GM12865 (cell line): ENCODE results near the gene EYA3.

Experiments
- DNase-seq: peaks from one replicate; pipeline ENCODE4 v3.0.0; 2010; ENCODE audit warnings: low read depth
- H3K4me3 ChIP-seq: 2 replicates; pipeline ENCODE4 v1.5.1; 2011; ENCODE audit warnings: mild to moderate bottlenecking, low read depth, low read length, control low read depth
- TF ChIP-seq, protein P1 (sequence below): IDR thresholded peaks from 2 replicates; pipeline ENCODE4 v1.5.1; 2011; ENCODE audit warnings: low read length, control low read depth, low read depth, inconsistent platforms; ENCODE audit not compliant: insufficient read depth; ENCODE audit errors: missing control alignments

The EYA3 gene

DNA sequence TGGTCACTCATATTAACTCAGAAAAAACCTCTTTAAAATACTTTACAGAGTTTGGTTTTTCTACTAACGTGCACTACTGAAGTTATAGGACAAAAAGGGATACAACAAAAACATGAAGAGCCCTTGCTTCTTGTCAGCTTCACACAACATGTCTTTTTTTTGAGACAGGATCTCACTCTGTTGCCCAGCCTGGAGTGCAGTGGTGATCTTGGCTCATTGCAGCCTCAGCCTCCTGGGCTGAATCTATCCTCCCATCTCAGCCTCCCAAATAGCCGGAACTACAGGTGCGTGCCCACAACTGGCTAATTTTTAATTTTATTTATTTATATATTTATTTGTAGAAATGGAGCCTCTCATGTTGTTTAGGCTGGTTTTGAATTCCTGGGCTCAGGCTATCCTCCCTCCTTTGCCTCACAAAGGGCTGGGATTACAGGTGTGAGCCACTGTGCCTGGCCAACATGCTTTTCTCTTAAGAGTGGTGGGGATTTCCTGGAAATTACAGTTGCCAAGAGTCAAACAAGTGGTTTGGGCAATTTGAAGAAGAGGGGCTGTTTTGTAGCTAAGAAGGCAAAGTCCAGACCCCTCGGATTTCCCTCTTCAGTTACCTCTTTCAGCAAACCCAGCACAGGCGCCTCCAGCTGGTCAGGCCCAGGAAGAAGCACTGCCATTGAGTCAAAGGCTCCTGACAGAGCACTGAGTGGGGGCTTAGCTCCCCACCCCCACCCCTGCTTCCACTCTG is 160.0 kb downstream of the EYA3 start:
- no peak overlapping the region for H3K4me3 ChIP-seq
- no peak for DNase-seq
- TF ChIP-seq, protein P1, sequence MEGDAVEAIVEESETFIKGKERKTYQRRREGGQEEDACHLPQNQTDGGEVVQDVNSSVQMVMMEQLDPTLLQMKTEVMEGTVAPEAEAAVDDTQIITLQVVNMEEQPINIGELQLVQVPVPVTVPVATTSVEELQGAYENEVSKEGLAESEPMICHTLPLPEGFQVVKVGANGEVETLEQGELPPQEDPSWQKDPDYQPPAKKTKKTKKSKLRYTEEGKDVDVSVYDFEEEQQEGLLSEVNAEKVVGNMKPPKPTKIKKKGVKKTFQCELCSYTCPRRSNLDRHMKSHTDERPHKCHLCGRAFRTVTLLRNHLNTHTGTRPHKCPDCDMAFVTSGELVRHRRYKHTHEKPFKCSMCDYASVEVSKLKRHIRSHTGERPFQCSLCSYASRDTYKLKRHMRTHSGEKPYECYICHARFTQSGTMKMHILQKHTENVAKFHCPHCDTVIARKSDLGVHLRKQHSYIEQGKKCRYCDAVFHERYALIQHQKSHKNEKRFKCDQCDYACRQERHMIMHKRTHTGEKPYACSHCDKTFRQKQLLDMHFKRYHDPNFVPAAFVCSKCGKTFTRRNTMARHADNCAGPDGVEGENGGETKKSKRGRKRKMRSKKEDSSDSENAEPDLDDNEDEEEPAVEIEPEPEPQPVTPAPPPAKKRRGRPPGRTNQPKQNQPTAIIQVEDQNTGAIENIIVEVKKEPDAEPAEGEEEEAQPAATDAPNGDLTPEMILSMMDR: no peak

DNA sequence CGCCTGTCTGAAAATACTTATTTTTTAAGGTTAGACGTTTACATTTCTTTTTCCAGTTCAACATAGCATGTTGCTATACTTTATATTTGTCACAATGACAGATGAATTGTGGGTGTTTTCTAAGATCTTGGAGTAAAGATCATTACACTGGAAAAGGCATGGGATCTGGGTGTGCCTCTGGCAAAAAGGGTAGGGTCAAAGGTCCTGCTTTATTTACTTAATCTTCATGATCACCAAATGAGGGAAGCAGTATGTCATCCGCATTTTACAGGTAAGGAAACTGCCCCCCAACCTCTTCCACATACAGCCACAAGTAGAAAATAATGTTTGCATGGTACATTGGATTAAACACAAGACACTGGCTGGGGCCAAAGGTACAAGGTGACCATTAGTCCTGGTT is 166.1 kb downstream of the EYA3 start:
- TF ChIP-seq, protein P1: no peak
- no peak overlapping the region for H3K4me3 ChIP-seq
- DNase-seq: no peak
